ENCODE data around the gene HMGN3.

Gene HMGN3

DNA sequence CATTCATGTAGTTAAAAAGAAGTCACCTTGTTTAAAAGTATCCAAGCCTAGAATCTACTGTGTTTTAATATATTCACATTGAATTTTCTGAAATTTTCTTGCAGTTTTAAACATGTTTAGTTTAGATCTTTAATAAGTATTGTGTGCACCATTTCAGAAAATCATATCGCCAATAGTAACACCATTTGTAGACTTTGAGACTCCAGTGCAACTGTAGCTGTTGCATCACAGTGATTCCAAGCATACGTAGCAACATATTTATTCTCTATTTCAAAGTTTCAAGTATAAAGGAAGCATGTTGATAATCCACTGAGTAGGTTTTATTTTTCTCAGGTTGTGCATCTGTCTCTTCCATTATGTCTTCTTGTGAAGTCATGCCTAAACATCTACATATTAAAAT lies 46.4 kb downstream of the HMGN3 start:
- peak; percentile 24 for DNase-seq (ENCODE audit: low read depth)
- H3K4me3 ChIP-seq (ENCODE audit: low read length), result no peak overlapping the region
- TF ChIP-seq, protein P1, sequence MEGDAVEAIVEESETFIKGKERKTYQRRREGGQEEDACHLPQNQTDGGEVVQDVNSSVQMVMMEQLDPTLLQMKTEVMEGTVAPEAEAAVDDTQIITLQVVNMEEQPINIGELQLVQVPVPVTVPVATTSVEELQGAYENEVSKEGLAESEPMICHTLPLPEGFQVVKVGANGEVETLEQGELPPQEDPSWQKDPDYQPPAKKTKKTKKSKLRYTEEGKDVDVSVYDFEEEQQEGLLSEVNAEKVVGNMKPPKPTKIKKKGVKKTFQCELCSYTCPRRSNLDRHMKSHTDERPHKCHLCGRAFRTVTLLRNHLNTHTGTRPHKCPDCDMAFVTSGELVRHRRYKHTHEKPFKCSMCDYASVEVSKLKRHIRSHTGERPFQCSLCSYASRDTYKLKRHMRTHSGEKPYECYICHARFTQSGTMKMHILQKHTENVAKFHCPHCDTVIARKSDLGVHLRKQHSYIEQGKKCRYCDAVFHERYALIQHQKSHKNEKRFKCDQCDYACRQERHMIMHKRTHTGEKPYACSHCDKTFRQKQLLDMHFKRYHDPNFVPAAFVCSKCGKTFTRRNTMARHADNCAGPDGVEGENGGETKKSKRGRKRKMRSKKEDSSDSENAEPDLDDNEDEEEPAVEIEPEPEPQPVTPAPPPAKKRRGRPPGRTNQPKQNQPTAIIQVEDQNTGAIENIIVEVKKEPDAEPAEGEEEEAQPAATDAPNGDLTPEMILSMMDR (conservative IDR thresholded peaks at IDR 0.05; ENCODE audit: low read depth, low read length), result no peak

DNA sequence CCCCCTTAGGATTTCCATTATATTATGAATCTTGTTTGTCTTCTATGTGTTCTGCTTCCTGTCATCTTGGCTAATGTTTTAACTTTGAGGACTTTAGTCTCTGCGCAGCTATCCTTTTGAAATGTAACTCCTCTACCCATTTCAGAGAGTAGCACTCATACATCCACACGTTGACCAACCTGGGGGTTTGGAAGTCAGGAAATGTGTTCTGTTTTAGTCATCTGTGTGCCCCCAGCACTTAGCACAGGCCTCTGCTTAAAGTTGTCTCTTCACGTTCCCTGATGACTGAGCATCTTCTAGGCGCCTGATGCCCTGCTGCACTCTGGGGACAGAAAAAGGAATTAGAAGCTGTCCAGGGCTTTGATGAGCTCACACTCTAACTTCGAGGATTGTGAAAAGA lies 47.9 kb downstream of the HMGN3 start:
- no peak for DNase-seq (ENCODE audit: low read depth)
- TF ChIP-seq, protein P1 (conservative IDR thresholded peaks at IDR 0.05; ENCODE audit: low read depth, low read length), result no peak
- H3K4me3 ChIP-seq (ENCODE audit: low read length), result no peak overlapping the region

DNA sequence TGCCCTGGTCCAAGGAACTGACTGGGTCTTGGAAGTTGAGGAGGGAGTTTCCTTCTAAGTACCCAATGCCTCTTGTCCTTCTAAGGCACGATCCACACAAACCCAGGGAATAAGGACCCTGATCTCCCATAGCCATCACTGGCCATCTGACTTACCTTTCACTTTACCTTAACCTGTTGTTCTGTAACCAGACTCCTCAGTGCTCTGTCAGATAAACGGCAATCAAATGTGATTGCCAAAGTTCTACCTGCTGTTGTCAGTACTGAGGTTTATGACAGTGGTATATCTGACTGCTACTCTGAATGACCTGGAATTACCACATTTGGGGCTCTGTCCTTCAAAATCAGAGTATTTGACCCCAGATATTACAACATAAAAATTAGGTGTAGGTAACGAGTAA lies 49.8 kb downstream of the HMGN3 start:
- DNase-seq (ENCODE audit: low read depth), result no peak
- TF ChIP-seq, protein P1 (conservative IDR thresholded peaks at IDR 0.05; ENCODE audit: low read depth, low read length), result no peak

DNA sequence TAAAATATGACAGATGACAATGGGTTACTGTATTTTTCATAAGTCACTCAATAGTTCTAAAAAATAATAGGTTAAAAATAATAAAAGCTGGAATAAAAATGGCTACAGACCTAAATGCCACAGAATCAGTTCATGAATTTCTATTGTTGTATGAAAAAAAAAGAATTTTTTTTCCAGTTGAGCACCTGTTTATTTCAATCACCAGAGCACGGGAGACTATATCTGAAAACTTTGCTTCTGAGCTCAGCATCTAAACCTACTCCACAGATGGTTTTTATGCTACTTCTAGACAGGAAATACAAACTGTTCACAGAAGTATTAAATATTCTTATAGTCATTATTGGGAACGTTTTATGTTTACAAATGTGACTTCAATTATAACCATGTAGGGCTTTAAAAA lies 50.4 kb downstream of the HMGN3 start:
- TF ChIP-seq, protein P1 (conservative IDR thresholded peaks at IDR 0.05; ENCODE audit: low read depth, low read length), result no peak
- no peak for DNase-seq (ENCODE audit: low read depth)
- no peak overlapping the region for H3K4me3 ChIP-seq (ENCODE audit: low read length)

More for the DNA sequence above, 49.8 kb downstream of the HMGN3 start:
- H3K4me3 ChIP-seq (ENCODE audit: low read length), result no peak overlapping the region

DNA sequence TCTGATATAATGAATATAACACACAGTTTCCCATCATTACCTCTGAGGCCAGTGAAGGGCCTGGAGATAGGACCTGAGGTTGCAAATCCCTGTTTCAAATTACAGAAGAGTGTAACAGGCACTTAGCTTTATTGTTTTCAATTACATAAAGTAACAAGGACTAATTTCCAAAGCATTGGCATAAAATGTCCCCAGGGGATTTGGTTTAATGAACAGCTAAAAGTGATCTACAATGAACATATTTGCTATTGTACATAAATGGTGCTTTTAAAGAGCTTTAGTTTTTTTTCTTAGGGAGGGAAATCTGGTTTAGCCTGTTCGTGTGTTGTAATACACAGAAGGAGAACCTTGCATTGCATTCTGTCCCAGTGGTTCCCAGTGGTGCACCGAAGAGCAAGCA lies 54.4 kb downstream of the HMGN3 start:
- DNase-seq (ENCODE audit: low read depth), result no peak
- TF ChIP-seq, protein P1 (conservative IDR thresholded peaks at IDR 0.05; ENCODE audit: low read depth, low read length), result no peak
- H3K4me3 ChIP-seq (ENCODE audit: low read length), result no peak overlapping the region

DNA sequence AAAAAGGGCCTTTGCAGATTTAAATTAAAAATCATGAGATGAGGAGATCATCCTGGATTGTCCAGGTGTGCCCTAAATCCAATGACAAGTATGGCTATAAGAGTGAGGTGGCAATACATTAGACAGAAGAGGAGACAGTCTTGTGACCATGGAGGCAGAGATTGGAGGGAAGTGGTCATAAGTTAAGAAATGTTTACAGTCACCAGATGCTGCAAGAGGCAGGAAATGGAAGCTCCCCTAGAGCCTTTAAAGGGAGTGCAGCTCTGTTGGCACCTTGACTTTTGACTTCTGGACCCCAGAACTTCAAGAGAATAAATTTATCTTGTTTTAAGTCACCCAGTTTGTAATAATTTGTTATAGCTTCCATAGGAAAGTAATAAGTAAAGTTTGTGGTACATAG lies 61.1 kb downstream of the HMGN3 start:
- TF ChIP-seq, protein P1 (conservative IDR thresholded peaks at IDR 0.05; ENCODE audit: low read depth, low read length), result no peak
- DNase-seq (ENCODE audit: low read depth), result no peak

DNA sequence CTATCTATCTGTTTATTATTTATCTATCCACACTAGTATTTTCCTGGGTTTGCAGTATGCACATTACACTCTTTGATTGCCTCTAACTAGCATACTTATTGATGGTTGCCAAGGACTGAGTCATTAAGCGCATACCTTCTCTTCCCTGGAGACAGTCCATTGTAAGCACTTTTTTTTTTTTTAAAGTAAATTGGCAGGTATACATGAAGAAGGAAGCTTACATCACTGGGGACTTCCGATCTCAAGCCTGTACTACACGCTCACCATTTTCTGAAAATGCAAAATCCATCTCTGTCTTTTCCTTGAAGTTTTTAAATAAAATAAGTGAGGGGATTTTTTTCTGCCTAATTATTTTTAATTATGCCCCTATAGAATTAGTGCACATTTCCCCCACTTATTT lies 63.5 kb downstream of the HMGN3 start:
- H3K4me3 ChIP-seq (ENCODE audit: low read length), result no peak overlapping the region
- DNase-seq (ENCODE audit: low read depth), result peak; percentile 22
- TF ChIP-seq, protein P1 (conservative IDR thresholded peaks at IDR 0.05; ENCODE audit: low read depth, low read length), result no peak

More for the DNA sequence above, 61.1 kb downstream of the HMGN3 start:
- no peak overlapping the region for H3K4me3 ChIP-seq (ENCODE audit: low read length)
